Activated CD8-positive, alpha-beta memory T cell treated with anti-CD3 and anti-CD28 coated beads for 1 hour (primary cell): ENCODE results near the gene P2RX2.

Experiments used
- DNase-seq, 2 donors: peaks; one replicate each; pipeline ENCODE4 v3.0.0-alpha.2; 2020; ENCODE audit warnings: low read depth in 1 of 2; ENCODE audit errors: extremely low read depth in 1 of 2

P2RX2 gene

GRCh38 chr12:132618683-132619043 lies at the start of gene P2RX2:
Gene P2RX2 (plus strand): TSS chr12:132618776. CDS start chr12:132618817, 41 bp downstream.
- DNase-seq = no peak

GRCh38 chr12:132568826-132569480 lies 49.6 kb upstream of the P2RX2 start:
- DNase-seq = no peak

GRCh38 chr12:132569856-132570480 lies 48.6 kb upstream of the P2RX2 start:
- DNase-seq = no peak

- DNase-seq = no peak
Measured at GRCh38 chr12:132570635-132571034, 47.9 kb upstream of the P2RX2 start.

GRCh38 chr12:132571051-132571450 lies 47.5 kb upstream of the P2RX2 start:
- no peak for DNase-seq

- DNase-seq = no peak
Measured at GRCh38 chr12:132571598-132571997, 47.0 kb upstream of the P2RX2 start.

- DNase-seq = no peak
Measured at GRCh38 chr12:132572106-132572505, 46.5 kb upstream of the P2RX2 start.

GRCh38 chr12:132572801-132573760 lies 45.5 kb upstream of the P2RX2 start:
- no peak for DNase-seq

GRCh38 chr12:132574271-132574996 lies 44.1 kb upstream of the P2RX2 start:
- no peak for DNase-seq

GRCh38 chr12:132575661-132576060 lies 42.9 kb upstream of the P2RX2 start:
- DNase-seq = no peak

GRCh38 chr12:132576701-132577100 lies 41.9 kb upstream of the P2RX2 start:
- no peak for DNase-seq

GRCh38 chr12:132577191-132577920 lies 41.2 kb upstream of the P2RX2 start:
- DNase-seq = no peak

GRCh38 chr12:132578118-132578517 lies 40.5 kb upstream of the P2RX2 start:
- DNase-seq = no peak

GRCh38 chr12:132578826-132579225 lies 39.8 kb upstream of the P2RX2 start:
- DNase-seq = no peak

GRCh38 chr12:132579744-132580143 lies 38.8 kb upstream of the P2RX2 start:
- DNase-seq = no peak

- no peak for DNase-seq
Measured at GRCh38 chr12:132580701-132581292, 37.8 kb upstream of the P2RX2 start.

- no peak for DNase-seq
Measured at GRCh38 chr12:132581348-132582057, 37.1 kb upstream of the P2RX2 start.

- no peak for DNase-seq
Measured at GRCh38 chr12:132582058-132582420, 36.5 kb upstream of the P2RX2 start.
